GM19397 (cell line): ENCODE data around the gene CLDN10.
"Not testable (repeated sequence)": the region's sequence is repeated elsewhere in the genome, so short reads cannot be mapped to it uniquely, and the experiment has no call there.

ENCODE experiments used
- ATAC-seq: cut with Tn5 transposase; IDR thresholded peaks from one replicate; pipeline ENCODE4 v1.9.1; 2021; ENCODE audit warnings: mild to moderate bottlenecking, moderate library complexity; ENCODE audit not compliant: unreplicated experiment

The CLDN10 gene

GRCh38 chr13:95541308-95541707 is 11.2 kb upstream of the CLDN10 start:
- ATAC-seq: no peak

GRCh38 chr13:95541911-95542474 is 10.5 kb upstream of the CLDN10 start:
- no peak for ATAC-seq

DNA sequence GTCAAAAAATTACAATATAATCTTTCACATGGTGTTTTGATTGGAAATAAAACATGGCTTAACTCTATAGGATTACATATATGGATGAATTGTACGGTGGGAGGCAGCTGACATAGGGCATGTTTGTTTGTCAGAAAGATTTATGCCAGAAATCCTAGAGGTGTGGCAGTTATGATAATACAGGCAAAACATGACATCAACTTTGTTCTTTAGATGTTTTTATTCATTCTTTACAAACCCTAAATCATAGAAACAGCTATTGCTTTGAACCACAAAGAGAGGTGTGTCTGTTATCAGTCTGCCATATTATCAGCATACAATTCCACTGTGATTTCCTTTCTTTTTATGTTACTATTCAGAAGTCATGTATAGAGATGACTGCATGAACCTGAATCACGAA is 8.2 kb upstream of the CLDN10 start:
- ATAC-seq: no peak

DNA sequence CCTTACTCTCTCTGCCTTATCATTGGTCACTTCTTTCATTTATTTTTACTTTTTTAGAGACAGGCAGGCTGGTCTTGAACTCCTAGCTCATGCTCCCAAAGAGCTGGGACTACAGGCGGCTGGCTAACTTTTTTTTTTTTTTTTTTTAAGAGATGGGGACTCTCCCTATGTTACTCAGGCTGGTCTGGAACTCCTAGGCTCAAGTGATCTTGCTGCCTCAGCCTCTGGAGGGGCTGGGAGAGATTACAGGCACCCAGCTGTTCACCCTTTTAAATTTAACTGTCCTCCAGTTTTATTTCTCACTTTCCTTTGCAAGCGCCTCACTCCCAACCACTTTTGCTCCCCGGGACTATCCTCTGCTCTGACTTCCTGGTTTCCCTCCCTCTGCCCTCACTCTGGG is 5.6 kb upstream of the CLDN10 start:
- no peak for ATAC-seq

- no peak for ATAC-seq
Measured at GRCh38 chr13:95547531-95548167, 4.9 kb upstream of the CLDN10 start.

DNA sequence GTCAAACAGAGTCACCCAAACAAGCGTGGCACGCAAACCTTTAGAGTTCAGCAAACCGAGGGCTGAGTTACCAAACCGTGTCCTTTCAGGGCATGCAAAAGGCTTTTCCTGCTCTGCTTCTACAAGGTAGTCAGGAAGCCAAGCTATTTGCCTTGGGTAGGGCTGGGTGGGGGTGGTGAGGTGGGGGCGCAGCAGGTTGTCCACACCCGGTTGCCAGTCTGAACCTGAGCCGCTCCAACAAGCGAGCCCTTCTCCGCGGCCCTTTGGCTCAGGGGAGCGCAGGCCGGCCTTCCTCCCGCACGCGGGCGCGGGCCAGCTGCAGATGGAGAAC is 347 bp upstream of the CLDN10 start:
- ATAC-seq: no peak

DNA sequence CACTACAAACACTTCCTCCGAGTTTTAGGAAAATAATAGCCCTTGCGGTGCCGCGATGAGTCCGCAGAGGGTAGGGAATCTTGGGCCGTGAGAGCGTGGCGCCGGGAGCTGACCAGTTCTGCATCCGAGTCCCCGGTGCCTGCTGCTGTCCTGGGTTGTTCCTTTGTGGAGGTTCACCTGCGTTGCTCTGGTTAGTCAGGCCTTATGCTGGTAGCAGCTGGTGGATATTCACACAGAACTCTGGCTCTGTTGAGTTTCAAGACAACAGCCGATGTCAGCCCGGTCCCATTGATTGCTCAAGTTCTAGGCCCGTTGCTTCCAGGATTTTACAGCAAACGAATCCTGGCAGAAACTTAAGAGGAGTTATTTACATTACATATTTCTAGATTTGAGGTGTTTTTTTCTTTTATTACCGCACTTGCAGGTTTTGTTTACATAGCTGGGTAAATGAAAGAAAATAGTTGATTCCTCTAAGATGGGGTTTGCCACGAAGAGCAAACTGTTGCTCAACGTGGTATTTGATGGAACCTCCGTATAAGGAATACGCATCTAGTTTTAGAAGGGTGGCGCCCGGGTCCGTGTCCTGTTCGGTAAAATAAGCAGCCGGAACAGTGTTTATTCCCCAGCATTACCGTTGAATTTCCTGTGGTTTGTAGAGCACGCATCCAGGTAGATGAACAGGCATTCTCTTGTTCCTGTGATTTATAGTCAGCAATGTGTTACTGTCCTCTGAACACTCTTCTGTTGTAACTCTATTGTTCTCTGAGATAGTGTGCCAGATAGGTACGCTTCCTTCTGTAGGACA is 1.3 kb downstream of the CLDN10 start:
- no peak for ATAC-seq

- ATAC-seq: no peak
Measured at GRCh38 chr13:95557013-95557412, 4.5 kb downstream of the CLDN10 start.

- no peak for ATAC-seq
Measured at GRCh38 chr13:95559100-95559499, 6.6 kb downstream of the CLDN10 start.

- no peak for ATAC-seq
Measured at GRCh38 chr13:95560387-95560786, 7.9 kb downstream of the CLDN10 start.

DNA sequence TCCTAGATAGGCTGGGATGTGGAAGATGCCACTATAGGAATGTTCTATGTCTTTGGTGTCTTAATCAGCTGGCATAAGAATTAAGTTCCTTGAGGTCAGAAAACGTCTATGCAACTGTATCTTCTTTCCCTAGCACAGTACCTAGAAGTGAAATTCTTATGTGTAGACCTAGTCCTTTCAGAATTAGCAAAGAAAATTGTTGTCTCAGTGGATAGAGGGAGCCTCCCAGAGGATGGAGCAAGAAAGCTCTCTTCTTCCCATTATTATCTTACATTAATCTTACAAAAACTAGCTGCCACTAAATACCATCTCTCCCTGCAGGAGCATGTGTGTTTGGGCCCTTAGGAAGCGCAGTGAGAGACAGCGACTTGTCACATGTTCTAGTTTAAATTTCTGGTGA is 11.6 kb downstream of the CLDN10 start:
- ATAC-seq: no peak

DNA sequence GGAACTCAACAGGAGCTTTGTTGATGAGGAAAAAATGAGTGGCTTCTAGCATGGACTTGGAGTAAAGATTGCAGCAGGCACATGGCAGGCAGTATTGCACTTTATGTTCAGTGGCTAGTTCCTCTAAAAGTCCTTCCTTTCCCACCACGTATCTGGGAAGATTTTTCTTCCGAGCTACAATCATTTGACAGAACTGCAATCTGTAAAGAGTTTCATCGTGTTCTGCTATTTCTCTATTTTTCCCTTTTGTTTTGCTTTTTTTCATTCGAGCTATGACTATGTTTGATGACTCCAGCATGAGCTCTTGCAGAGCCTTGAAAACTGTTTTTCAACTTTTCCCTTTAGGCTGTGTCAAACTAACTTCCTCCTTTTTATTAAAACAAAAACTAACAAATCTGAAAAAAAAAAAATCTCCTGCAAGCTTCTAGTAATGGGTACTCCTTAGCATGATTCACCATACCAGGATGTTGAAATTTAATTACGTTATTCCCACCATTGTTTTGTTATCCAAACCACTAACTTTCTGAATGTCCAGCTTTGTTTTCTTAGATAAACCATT is 12.3 kb downstream of the CLDN10 start:
- no peak for ATAC-seq

- ATAC-seq: not testable (repeated sequence)
Measured at GRCh38 chr13:95565758-95566157, 13.2 kb downstream of the CLDN10 start.

- no peak for ATAC-seq
Measured at GRCh38 chr13:95568131-95568530, 15.6 kb downstream of the CLDN10 start.

DNA sequence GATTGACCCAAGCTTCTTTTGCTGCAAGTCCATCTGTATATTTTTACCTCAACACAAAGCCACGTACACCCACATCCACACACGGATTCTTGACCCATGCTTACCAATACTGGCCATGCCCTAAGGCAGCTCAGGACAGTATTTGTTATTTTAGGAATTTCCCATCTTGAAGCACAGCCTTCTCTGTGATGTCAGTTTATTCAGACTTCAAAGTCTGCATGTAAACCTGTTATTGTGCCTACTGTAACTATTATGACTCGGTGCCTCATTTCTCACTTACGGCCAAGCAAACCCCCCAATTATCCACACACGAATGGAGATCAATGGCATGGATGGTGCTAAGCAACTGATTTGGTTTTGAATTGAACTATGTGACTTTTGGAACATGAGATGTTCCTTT is 17.5 kb downstream of the CLDN10 start:
- ATAC-seq: no peak

DNA sequence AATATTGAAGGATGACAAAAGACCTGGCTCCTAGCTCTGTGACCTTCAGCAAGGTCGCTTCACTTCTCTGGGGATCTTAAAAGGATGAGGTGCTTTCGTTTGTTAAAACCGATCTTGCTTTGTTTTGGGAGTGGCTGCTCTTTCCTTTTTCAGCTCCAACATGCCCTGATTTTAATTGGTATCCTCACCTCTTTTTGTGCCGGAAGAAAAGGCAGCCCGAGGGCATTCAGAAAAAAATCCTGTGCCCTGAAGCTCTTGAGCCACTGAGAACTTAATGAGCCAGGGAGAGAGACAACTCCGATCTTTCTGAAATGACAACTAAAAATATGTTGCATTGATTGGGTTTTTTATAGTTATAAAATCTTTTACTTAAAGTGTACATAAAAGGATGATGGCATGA is 19.4 kb downstream of the CLDN10 start:
- no peak for ATAC-seq

DNA sequence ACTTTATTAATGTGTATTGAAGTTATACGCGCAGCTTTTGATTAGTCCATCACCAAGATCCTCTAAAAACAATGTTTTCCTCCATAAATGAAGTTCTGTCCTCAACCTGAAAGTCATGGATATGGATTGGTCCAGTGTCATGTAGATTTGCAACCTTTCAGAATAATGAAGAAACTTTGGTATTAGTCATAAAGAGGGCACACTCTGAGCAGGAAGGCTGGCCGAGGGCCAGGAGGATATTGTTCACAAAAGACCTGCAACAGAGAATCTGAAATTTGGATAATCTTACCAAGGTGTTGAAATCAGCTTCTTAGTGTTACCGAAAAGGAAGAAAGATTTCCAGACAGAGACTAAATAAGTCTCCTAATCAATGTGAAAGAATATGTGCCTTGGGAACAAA is 20.7 kb downstream of the CLDN10 start:
- ATAC-seq: no peak

GRCh38 chr13:95579303-95579702 is 26.8 kb downstream of the CLDN10 start:
- ATAC-seq: peak; percentile 59

GRCh38 chr13:95585867-95586266 is 33.3 kb downstream of the CLDN10 start:
- no peak for ATAC-seq

GRCh38 chr13:95588134-95588533 is 35.6 kb downstream of the CLDN10 start:
- ATAC-seq: no peak

GRCh38 chr13:95588721-95589120 is 36.2 kb downstream of the CLDN10 start:
- no peak for ATAC-seq

- ATAC-seq: no peak
Measured at GRCh38 chr13:95593462-95593861, 40.9 kb downstream of the CLDN10 start.
